Stimulated activated CD4-positive, alpha-beta T cell treated with anti-CD3 and anti-CD28 coated beads, Interleukin-4, amount 100 ng/mL, for 1 hour (primary cell): ENCODE data around the gene LILRB2.
"Not testable (repeated sequence)": the region's sequence is repeated elsewhere in the genome, so short reads cannot be mapped to it uniquely, and the experiment has no call there.

Experiments used
- DNase-seq: peaks from one replicate; pipeline ENCODE4 v3.0.0-alpha.2; 2020

Gene LILRB2

GRCh38 chr19:54281007-54281728 is at the start of gene LILRB2:
Gene LILRB2 (minus strand): TSS chr19:54281110. CDS start chr19:54280496, 614 bp downstream.
- DNase-seq: no peak

GRCh38 chr19:54329476-54330165 is 48.7 kb upstream of the LILRB2 start:
- DNase-seq: no peak

GRCh38 chr19:54328781-54329180 is 47.9 kb upstream of the LILRB2 start:
- DNase-seq: not testable (repeated sequence)

GRCh38 chr19:54325631-54326030 is 44.7 kb upstream of the LILRB2 start:
- no peak for DNase-seq

- DNase-seq: peak; percentile 13
Measured at GRCh38 chr19:54325194-54325621, 44.3 kb upstream of the LILRB2 start.

GRCh38 chr19:54324071-54324470 is 43.2 kb upstream of the LILRB2 start:
- no peak for DNase-seq

- not testable (repeated sequence) for DNase-seq
Measured at GRCh38 chr19:54322934-54323333, 42.0 kb upstream of the LILRB2 start.

GRCh38 chr19:54322295-54322694 is 41.4 kb upstream of the LILRB2 start:
- DNase-seq: not testable (repeated sequence)

- DNase-seq: no peak
Measured at GRCh38 chr19:54319892-54320670, 39.2 kb upstream of the LILRB2 start.

- no peak for DNase-seq
Measured at GRCh38 chr19:54319049-54319448, 38.1 kb upstream of the LILRB2 start.

GRCh38 chr19:54317965-54318240 is 37.0 kb upstream of the LILRB2 start:
- DNase-seq: no peak

GRCh38 chr19:54317108-54317964 is 36.4 kb upstream of the LILRB2 start:
- DNase-seq: no peak

GRCh38 chr19:54316746-54317107 is 35.8 kb upstream of the LILRB2 start:
- DNase-seq: no peak

GRCh38 chr19:54315956-54316355 is 35.0 kb upstream of the LILRB2 start:
- DNase-seq: no peak

- no peak for DNase-seq
Measured at GRCh38 chr19:54312436-54313377, 31.8 kb upstream of the LILRB2 start, which contains the start of gene LILRA5. Gene LILRA5 (minus strand): TSS chr19:54313166. CDS start chr19:54313019, 147 bp downstream.

GRCh38 chr19:54312011-54312410 is 31.1 kb upstream of the LILRB2 start:
- no peak for DNase-seq

GRCh38 chr19:54311486-54311885 is 30.6 kb upstream of the LILRB2 start:
- no peak for DNase-seq

GRCh38 chr19:54310543-54310942 is 29.6 kb upstream of the LILRB2 start:
- DNase-seq: no peak

- DNase-seq: no peak
Measured at GRCh38 chr19:54309811-54310210, 28.9 kb upstream of the LILRB2 start.

GRCh38 chr19:54307389-54308020 is 26.6 kb upstream of the LILRB2 start:
- DNase-seq: no peak

GRCh38 chr19:54305141-54305540 is 24.2 kb upstream of the LILRB2 start:
- DNase-seq: no peak
